Natural killer cell (primary cell): ENCODE results near the gene SLC6A1. TPM values are rescaled to one million over a fixed set of nuclear protein-coding genes. Genes with fewer than 3 reads are reported as not detected.
"Not testable (repeated sequence)": the region's sequence is repeated elsewhere in the genome, so short reads cannot be mapped to it uniquely, and the experiment has no call there.

ENCODE experiments used
- ATAC-seq, 3 donors: fragments of 150-1000 bp in 2 of 3; fragments of 200-7000 bp in 1 of 3; cut with Tn5 transposase; 1 replicate in 1 of 3; 2 replicates in 2 of 3; pipeline ENCODE4 v1.10.0; 2021; ENCODE audit warnings: mild to moderate bottlenecking in 2 of 3, moderate library complexity in 2 of 3
- DNase-seq, 2 donors: peaks; one replicate each; pipeline versions ENCODE4 v3.0.0 to v3.0.0-alpha.2; 2013 to 2021; ENCODE audit warnings: mixed read lengths in 1 of 2
- H3K27ac ChIP-seq: one replicate; pipeline ENCODE4 v1.5.1; 2013; ENCODE audit warnings: mild to moderate bottlenecking, low read length
- H3K27me3 ChIP-seq: one replicate; pipeline ENCODE4 v1.6.1; 2013; ENCODE audit warnings: low read length; ENCODE audit not compliant: control insufficient read depth, insufficient read depth
- H3K36me3 ChIP-seq: one replicate; pipeline ENCODE4 v1.6.1; 2013; ENCODE audit warnings: low read length; ENCODE audit not compliant: control insufficient read depth, insufficient read depth
- H3K4me1 ChIP-seq: one replicate; pipeline ENCODE4 v1.6.1; 2013; ENCODE audit warnings: low read length; ENCODE audit not compliant: control insufficient read depth, insufficient read depth
- H3K4me3 ChIP-seq: one replicate; pipeline ENCODE4 v1.5.1; 2013; ENCODE audit warnings: low read length
- H3K9me3 ChIP-seq: one replicate; pipeline ENCODE4 v1.6.1; 2013; ENCODE audit warnings: low read length; ENCODE audit not compliant: control insufficient read depth, insufficient read depth
- H3K27ac Mint-ChIP-seq, 2 donors: one replicate each; pipeline ENCODE4 v1.8.0; 2022; ENCODE audit warnings: mild to moderate bottlenecking in 2 of 2, mixed read lengths in 2 of 2, moderate library complexity in 1 of 2
- H3K27me3 Mint-ChIP-seq, 2 donors: one replicate each; pipeline ENCODE4 v1.8.0; 2022; ENCODE audit warnings: low read depth in 2 of 2, mixed read lengths in 2 of 2
- H3K36me3 Mint-ChIP-seq: one replicate; pipeline ENCODE4 v1.8.0; 2022; ENCODE audit warnings: mixed read lengths
- H3K4me1 Mint-ChIP-seq, 2 donors: one replicate each; pipeline ENCODE4 v1.8.0; 2022; ENCODE audit warnings: mixed read lengths in 2 of 2
- H3K4me3 Mint-ChIP-seq: one replicate; pipeline ENCODE4 v1.8.0; 2022; ENCODE audit warnings: mild to moderate bottlenecking, moderate library complexity, mixed read lengths
- H3K9me3 Mint-ChIP-seq, 2 donors: one replicate each; pipeline ENCODE4 v1.8.0; 2022; ENCODE audit warnings: mixed read lengths in 2 of 2
- WGBS: methylation state at CpG from one replicate; pipeline ENCODE4 v1.1.7; 2013; ENCODE audit warnings: missing lambda C conversion rate; ENCODE audit not compliant: insufficient coverage; 5-methylcytosine and 5-hydroxymethylcytosine counted together
- intact Hi-C: fragments of 100-400 bp; cut with micrococcal nuclease; formaldehyde crosslinking; loops from one replicate; pipeline ENCODE4 v1.14.2; 2022
- total RNA-seq, 4 donors: library from RNA; stranded (reverse); fragments of 120-200 nt in 1 of 4; gene quantifications; one replicate each; pipeline versions ENCODE4 v1.2.3 to v1.2.4, GENCODE V29; 2013 to 2022
- TF ChIP-seq, protein P1 (sequence below): fragments of 200-600 bp; IDR thresholded peaks from one replicate; pipeline ENCODE4 v1.8.0; 2022; ENCODE audit warnings: antibody characterized with exemption

Gene SLC6A1
- total RNA-seq, 3 donors from 2014 or later (not counting 1 experiment from before 2014, with no cell fraction given): not detected

DNA sequence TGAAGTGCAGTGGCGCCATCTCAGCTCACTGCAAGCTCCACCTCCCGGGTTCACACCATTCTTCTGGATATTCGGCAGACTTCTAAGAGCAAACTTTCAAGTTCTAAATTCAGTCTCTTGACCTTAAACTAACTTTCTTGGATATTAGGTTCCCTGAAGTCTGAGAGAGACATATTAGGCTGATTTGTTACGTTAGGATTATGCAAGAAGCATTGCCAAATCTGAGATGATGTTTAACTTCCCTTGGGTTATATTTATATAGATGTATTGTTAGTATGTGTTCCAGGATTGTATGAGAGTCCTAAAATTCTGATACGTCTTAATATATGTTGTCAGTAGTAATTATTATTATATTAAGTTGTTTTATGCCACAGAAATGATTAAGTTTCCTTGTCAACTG is 80.1 kb downstream of the SLC6A1 start:
- WGBS: 82% methylated on average over 4 of the region's 5 CpGs
- Mint-ChIP-seq H3K27ac (no peak overlapping the region), H3K27me3 (peaks cover 12 to 22% of the 10 kb centered on the region in 2 donors), H3K4me3 (no peak overlapping the region), H3K4me1 (no peaks in the 10 kb centered on the region), H3K36me3 (no peaks in the 10 kb centered on the region), H3K9me3 (no peaks in the 10 kb centered on the region)
- ATAC-seq (no peak), DNase-seq (no peak)
- no peak overlapping the region for H3K27ac ChIP-seq
- no peak overlapping the region for H3K4me3 ChIP-seq
- no peaks in the 10 kb centered on the region for H3K36me3 ChIP-seq
- no peaks in the 10 kb centered on the region for H3K9me3 ChIP-seq
- TF ChIP-seq, protein P1, sequence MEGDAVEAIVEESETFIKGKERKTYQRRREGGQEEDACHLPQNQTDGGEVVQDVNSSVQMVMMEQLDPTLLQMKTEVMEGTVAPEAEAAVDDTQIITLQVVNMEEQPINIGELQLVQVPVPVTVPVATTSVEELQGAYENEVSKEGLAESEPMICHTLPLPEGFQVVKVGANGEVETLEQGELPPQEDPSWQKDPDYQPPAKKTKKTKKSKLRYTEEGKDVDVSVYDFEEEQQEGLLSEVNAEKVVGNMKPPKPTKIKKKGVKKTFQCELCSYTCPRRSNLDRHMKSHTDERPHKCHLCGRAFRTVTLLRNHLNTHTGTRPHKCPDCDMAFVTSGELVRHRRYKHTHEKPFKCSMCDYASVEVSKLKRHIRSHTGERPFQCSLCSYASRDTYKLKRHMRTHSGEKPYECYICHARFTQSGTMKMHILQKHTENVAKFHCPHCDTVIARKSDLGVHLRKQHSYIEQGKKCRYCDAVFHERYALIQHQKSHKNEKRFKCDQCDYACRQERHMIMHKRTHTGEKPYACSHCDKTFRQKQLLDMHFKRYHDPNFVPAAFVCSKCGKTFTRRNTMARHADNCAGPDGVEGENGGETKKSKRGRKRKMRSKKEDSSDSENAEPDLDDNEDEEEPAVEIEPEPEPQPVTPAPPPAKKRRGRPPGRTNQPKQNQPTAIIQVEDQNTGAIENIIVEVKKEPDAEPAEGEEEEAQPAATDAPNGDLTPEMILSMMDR: no peak
- no peaks in the 10 kb centered on the region for H3K4me1 ChIP-seq
- no peaks in the 10 kb centered on the region for H3K27me3 ChIP-seq
- intact Hi-C loops: no loop called here

DNA sequence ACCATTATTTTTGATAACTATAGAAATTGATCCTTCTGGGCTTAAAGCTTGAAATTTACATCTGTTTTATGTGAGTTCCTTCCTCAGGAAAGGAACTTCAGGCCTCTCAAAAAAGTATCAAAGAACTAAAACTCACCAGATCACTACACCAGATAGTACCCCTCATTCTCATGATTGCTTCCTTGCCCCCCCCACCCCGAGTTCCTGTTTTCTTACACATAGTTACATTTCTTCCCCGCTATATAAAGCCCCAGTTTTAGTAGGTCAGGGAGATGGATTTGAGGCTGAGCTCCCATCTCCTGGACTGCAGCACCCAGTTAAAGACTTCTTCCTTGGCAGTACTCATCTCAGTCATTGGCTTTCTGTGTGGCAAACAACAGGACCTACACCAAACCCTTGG is 81.5 kb downstream of the SLC6A1 start:
- Histone ChIP-seq H3K9me3 (no peaks in the 10 kb centered on the region), H3K4me1 (no peaks in the 10 kb centered on the region), H3K4me3 (no peak overlapping the region), H3K36me3 (no peaks in the 10 kb centered on the region), H3K27ac (no peak overlapping the region), H3K27me3 (no peaks in the 10 kb centered on the region)
- H3K36me3 Mint-ChIP-seq: no peaks in the 10 kb centered on the region
- intact Hi-C loops: no loop called here
- H3K4me3 Mint-ChIP-seq: no peak overlapping the region
- H3K27ac Mint-ChIP-seq: no peak overlapping the region
- TF ChIP-seq, protein P1: no peak
- no peak for DNase-seq
- ATAC-seq: no peak
- no peaks in the 10 kb centered on the region for H3K9me3 Mint-ChIP-seq
- H3K4me1 Mint-ChIP-seq: no peaks in the 10 kb centered on the region
- H3K27me3 Mint-ChIP-seq: peaks cover 12 to 22% of the 10 kb centered on the region in 2 donors
- no CpG with 5 or more reads among the region's 2 CpGs for WGBS

DNA sequence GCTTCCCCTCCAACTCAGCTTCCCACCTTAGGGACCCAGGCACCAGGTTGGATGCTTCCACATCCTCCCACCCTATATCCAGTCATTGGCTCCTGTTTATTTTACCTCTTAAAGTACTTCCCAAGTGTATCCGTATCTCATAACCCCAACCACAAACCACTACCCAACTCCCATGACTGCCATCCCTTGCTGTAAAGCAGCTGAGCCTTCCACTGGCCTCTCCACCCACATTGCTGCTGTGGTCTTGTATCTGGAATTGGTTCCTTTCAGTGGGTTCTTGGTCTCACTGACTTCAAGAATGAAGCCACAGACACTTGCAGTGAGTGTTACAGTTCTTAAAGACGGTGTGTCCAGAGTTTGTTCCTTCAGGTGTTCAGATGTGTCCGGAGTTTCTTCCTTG is 81.9 kb downstream of the SLC6A1 start:
- no peaks in the 10 kb centered on the region for H3K36me3 Mint-ChIP-seq
- Histone ChIP-seq H3K4me1 (no peaks in the 10 kb centered on the region), H3K27ac (no peak overlapping the region)

DNA sequence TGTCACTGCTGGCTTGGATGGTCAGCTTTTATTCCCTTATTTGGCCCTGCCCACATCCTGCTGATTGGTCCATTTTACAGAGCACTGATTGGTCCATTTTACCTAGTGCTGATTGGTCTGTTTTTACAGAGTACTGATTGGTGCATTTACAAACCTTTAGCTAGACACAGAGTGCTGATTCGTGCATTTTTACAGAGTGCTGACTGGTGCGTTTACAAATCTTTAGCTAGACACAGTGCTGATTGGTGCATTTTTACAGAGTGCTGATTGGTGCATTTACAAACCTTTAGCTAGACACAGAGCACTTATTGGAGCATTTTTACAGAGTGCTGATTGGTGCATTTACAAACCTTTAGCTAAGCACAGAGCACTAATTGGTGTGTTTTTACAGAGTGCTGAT is 82.6 kb downstream of the SLC6A1 start:
- H3K4me1 Mint-ChIP-seq, H3K4me1 ChIP-seq, ATAC-seq, H3K4me3 Mint-ChIP-seq, H3K27ac Mint-ChIP-seq, H3K27me3 ChIP-seq, intact Hi-C loops, H3K4me3 ChIP-seq, H3K27ac ChIP-seq, DNase-seq, H3K36me3 ChIP-seq, H3K9me3 ChIP-seq, H3K36me3 Mint-ChIP-seq, H3K9me3 Mint-ChIP-seq: not testable (repeated sequence)
- peaks cover 12 to 22% of the 10 kb centered on the region in 2 donors for H3K27me3 Mint-ChIP-seq
- 93% methylated on average over 2 of the region's 2 CpGs for WGBS

More for the DNA sequence above, 81.9 kb downstream of the SLC6A1 start:
- DNase-seq: no peak
- H3K4me1 Mint-ChIP-seq: no peaks in the 10 kb centered on the region
- ATAC-seq: no peak
- no peak overlapping the region for H3K27ac Mint-ChIP-seq
- no peak overlapping the region for H3K4me3 ChIP-seq
- no peaks in the 10 kb centered on the region for H3K27me3 ChIP-seq
- H3K9me3 ChIP-seq: no peaks in the 10 kb centered on the region
- H3K4me3 Mint-ChIP-seq: no peak overlapping the region
- peaks cover 12 to 22% of the 10 kb centered on the region in 2 donors for H3K27me3 Mint-ChIP-seq
- no peaks in the 10 kb centered on the region for H3K36me3 ChIP-seq
- WGBS: 60% methylated on average over 3 of the region's 3 CpGs
- intact Hi-C loops: no loop called here
- TF ChIP-seq, protein P1: no peak
- no peaks in the 10 kb centered on the region for H3K9me3 Mint-ChIP-seq
